ENCODE results near the gene IL1R2. TPM values are rescaled to one million over a fixed set of nuclear protein-coding genes. Genes with fewer than 3 reads are reported as not detected.

IL1R2 gene
- total RNA-seq, 4 donors from 2014 or later = 2.9 to 8.2 (median 4.9) TPM

DNA sequence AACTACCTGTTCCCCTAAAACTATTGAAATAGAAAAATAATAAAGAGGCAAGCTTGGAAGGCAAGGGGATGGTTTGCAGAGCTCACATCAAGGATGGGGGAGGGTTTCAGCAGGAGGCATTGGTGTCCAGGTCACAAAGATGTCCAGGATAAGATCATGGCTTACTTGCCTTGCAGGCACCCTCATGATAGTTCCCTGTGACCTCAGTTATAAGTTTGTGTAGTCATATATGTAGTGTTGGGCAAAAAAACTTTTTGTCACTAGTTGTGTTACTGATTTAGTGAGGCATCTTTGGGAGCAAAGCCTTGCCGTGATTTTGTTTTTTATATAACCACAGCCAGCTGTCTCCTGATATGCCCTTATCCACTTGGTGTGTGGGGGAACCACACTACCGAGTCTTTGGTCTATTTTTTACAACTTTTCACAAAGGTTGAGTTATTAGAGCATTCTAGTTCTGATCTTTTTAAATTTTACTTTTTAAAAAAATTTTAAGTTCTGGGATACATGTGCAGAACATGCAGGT is 53.3 kb downstream of the IL1R2 start:
- Histone ChIP-seq H3K4me1 (peaks cover 5 to 6% of the 10 kb centered on the region in 2 donors), H3K36me3 (no peaks in the 10 kb centered on the region), H3K27me3 (no peaks in the 10 kb centered on the region), H3K27ac (no peak overlapping the region), H3K4me3 (no peak overlapping the region), H3K9me3 (no peaks in the 10 kb centered on the region)
- no peak for DNase-seq
- intact Hi-C loops (cut with DNase I; ENCODE audit: low total_unique reads) = no loop called here
- TF ChIP-seq, protein P1, sequence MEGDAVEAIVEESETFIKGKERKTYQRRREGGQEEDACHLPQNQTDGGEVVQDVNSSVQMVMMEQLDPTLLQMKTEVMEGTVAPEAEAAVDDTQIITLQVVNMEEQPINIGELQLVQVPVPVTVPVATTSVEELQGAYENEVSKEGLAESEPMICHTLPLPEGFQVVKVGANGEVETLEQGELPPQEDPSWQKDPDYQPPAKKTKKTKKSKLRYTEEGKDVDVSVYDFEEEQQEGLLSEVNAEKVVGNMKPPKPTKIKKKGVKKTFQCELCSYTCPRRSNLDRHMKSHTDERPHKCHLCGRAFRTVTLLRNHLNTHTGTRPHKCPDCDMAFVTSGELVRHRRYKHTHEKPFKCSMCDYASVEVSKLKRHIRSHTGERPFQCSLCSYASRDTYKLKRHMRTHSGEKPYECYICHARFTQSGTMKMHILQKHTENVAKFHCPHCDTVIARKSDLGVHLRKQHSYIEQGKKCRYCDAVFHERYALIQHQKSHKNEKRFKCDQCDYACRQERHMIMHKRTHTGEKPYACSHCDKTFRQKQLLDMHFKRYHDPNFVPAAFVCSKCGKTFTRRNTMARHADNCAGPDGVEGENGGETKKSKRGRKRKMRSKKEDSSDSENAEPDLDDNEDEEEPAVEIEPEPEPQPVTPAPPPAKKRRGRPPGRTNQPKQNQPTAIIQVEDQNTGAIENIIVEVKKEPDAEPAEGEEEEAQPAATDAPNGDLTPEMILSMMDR (IDR thresholded peaks at IDR 0.05) = no peak
- no peak for TF ChIP-seq POLR2A (IDR thresholded peaks at IDR 0.05)

- no peaks in the 10 kb centered on the region for H3K9me3 ChIP-seq
- DNase-seq = peak in 1 of 2 donors; percentile 7
- no peaks in the 10 kb centered on the region for H3K36me3 ChIP-seq
- H3K4me3 ChIP-seq = no peak overlapping the region
- H3K27ac ChIP-seq = peak overlapping the region in 1 of 2 donors; percentile 21
- H3K4me1 ChIP-seq = peaks cover 8 to 9% of the 10 kb centered on the region in 2 donors
- no peak for TF ChIP-seq POLR2A (IDR thresholded peaks at IDR 0.05)
- H3K27me3 ChIP-seq = no peaks in the 10 kb centered on the region
- intact Hi-C loops (cut with DNase I; ENCODE audit: low total_unique reads) = no loop called here
Measured at GRCh38 chr2:102045697-102046096, 53.9 kb downstream of the IL1R2 start.

DNA sequence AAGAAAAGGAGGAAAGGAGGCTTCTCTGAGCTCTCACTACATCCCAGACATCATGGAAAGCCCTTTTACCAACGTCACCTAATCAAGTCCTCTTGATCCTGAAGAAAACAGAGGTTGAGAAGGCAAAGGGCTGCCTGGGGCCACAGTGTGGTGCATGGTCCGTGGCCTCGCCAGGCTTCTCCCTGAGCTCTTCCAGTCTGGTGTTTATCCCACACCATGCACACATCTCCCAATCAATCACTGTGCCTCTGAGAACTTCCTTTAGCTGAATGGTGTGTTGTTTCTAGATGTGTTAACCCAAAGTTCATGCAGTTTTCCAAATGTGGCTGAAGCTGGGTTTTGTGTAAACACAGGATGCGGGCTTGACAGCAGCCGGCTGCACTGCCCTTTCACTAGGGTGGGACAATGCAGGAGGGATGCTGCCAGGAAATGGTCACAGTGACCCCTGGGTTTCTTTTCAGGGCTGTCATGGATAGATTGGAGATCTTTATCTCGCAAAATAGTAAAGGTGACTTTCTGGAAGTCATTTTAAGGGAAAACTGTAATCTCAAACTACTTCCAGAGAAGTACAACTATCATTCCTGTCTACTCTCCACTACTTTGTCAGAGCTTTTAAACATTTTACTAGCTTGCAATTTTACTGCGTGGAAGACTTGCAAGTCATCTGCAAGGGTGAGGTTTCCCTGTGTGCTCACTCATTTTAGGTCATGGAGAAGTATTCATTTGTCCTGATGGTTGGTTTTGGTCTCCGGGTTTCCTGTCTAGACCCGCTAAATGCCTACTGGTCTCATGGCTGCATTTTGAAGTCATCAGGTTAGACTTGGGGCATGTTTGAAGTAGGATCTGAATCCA is 54.6 kb downstream of the IL1R2 start:
- Histone ChIP-seq H3K4me1 (peaks cover 8 to 13% of the 10 kb centered on the region in 2 donors), H3K4me3 (no peak overlapping the region), H3K27me3 (no peaks in the 10 kb centered on the region), H3K9me3 (no peaks in the 10 kb centered on the region), H3K36me3 (no peaks in the 10 kb centered on the region), H3K27ac (peak overlapping the region in 1 of 2 donors; percentile 21)
- intact Hi-C loops (cut with DNase I; ENCODE audit: low total_unique reads) = no loop called here
- TF ChIP-seq, protein P1 (IDR thresholded peaks at IDR 0.05) = no peak
- TF ChIP-seq POLR2A (IDR thresholded peaks at IDR 0.05) = no peak
- DNase-seq = peak in 1 of 2 donors; percentile 26

DNA sequence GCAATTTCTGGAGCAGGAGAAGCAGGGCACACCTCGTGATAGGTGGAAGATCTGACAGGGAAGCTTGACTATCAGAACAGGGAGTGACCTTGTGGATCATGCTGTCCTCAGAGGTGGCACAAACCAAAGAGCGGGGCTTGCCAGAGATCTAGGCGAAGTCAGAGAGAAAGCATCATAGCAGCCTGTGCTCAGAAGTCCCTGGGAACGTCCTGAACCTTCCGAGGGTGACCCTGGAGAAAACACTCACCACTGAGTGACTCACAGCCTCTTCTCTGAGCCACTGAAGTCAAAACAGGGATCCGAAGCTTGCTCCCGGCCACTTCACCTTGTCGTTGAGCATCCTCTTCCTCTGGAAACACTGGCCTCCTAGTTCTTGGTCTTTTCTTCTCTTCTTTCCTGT is 56.7 kb downstream of the IL1R2 start:
- Histone ChIP-seq H3K4me1 (peaks cover 8 to 14% of the 10 kb centered on the region in 2 donors), H3K27ac (peak overlapping the region; percentile 8 to 67), H3K27me3 (no peaks in the 10 kb centered on the region), H3K4me3 (no peak overlapping the region), H3K36me3 (no peaks in the 10 kb centered on the region), H3K9me3 (no peaks in the 10 kb centered on the region)
- DNase-seq = peak; percentile 42 to 67
- intact Hi-C loops (cut with DNase I; ENCODE audit: low total_unique reads) = no loop called here
- no peak for TF ChIP-seq POLR2A (IDR thresholded peaks at IDR 0.05)
- TF ChIP-seq, protein P1 (IDR thresholded peaks at IDR 0.05) = no peak

DNA sequence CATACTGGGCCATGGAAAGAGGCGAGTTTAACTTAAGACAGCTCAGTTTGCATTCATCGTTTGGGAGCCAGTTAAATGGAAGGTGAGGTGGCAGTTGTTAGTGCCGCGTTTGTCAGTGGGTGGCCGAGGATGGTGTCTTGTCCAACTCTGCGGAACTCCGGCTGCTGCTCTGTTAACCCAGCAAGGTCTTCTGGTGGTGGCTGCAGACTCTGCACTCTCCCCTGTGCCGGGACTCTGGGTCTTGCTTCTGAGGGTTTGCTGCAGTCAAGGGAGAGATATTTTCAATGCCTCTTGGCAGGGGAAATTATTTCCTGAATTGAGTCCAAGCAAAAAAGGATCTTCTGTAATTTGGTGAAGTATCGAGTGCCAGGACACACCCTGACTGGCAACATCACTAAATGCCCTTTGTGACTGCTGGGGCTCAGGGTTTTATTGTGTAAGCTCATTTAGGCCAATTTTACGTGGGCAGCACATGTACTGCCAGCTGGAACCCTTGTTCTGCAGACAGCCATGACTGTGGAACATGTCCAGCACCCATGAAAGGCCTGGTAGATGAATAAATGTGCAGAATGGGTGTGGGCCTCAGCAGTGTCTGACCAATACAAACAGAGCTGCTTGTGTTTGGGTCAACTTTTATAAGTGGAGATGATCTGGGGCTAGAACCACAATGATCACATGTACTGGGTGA is 58.1 kb downstream of the IL1R2 start:
- intact Hi-C loops (cut with DNase I; ENCODE audit: low total_unique reads) = no loop called here
- H3K9me3 ChIP-seq = no peaks in the 10 kb centered on the region
- no peaks in the 10 kb centered on the region for H3K27me3 ChIP-seq
- H3K27ac ChIP-seq = peak overlapping the region; percentile 67 to 70
- no peaks in the 10 kb centered on the region for H3K36me3 ChIP-seq
- no peak for DNase-seq
- H3K4me1 ChIP-seq = peaks cover 8 to 14% of the 10 kb centered on the region in 2 donors
- no peak overlapping the region for H3K4me3 ChIP-seq
- TF ChIP-seq, protein P1 (IDR thresholded peaks at IDR 0.05) = no peak
- TF ChIP-seq POLR2A (IDR thresholded peaks at IDR 0.05) = no peak
